Eye (tissue), 1 donor: ENCODE data around the gene MRPS31.

Experiments used
- DNase-seq: peaks from one replicate; pipeline ENCODE4 v3.0.0-alpha.2; 2015

Gene MRPS31

DNA sequence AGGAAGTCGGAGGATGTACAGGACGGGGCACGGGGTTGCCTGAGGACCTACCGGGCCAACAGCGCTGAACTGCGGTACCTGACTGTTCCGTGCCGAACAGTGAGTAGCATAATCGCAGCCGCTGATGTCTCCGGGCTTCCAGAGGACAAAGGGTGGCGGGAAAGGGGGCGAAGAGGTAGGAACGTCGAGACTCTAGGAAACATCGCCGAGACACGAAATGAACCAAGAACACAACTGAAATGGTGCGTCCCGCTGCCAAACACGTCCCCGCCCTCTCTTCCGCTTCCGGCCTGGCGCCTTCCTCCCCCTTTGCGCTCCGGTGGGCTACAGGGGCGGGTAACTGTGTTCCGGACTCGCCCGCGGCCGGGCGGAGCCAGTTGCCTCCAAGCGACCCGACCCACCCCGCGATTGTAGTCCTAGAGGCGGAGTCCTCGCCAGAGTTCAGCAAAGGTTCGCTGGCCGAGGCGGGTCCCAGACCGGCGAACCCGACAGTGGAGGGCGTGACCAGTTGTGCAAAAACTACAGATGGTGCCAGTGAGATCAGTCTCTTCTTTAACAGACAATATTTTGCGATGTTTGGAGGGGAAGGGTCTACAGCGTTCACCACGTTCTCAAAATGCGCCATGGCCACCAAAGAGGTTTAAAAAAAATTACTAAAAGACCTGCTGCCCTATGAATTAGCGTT lies at the start of gene MRPS31:
Gene MRPS31, minus strand, starts transcription at position 257 of the 685 bp plus-strand sequence. Its CDS starts 54 bp downstream, at position 203.
- peak; percentile 98 for DNase-seq

DNA sequence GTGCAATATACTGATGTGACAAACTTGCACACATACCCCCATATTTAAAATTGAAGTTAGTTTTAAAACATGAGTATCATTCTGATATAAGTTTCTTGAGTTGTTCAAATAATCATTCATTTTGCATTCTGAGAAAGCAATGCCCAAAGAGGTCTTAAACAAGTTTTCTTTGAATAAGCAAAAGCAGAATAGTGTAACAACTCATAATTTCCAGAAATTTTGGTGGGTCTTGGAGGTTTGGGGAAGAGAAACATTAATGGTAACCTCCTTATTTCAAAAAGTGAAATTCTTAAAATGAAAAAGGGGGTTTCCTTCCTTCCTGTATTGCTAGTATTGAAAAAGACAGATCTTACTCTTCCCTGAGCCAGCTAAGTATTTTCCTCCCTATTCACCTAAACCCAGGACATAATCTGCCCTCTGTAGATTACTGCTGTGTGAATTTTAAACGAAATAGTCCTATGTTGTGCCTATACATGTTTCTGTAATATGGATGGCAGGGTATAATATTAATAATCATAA lies 48.9 kb upstream of the MRPS31 start:
- no peak for DNase-seq

DNA sequence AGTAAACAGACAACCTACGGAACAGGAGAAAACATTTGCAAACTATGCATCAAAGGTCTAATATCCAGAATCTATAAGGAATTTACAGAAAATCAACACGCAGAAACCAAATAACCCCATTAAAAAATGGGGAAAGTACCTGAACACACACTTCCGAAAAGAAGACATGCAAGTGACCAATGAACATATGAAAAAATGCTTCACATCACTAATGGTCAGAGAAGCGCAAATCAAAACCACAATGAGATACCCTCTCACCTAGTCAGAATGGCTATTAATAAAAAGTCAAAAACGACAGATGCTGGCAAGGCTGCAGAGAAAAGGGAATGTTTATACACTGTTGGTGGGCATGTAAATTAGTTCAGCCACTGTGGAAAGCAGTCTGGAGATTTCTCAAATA lies 47.9 kb upstream of the MRPS31 start:
- no peak for DNase-seq

DNA sequence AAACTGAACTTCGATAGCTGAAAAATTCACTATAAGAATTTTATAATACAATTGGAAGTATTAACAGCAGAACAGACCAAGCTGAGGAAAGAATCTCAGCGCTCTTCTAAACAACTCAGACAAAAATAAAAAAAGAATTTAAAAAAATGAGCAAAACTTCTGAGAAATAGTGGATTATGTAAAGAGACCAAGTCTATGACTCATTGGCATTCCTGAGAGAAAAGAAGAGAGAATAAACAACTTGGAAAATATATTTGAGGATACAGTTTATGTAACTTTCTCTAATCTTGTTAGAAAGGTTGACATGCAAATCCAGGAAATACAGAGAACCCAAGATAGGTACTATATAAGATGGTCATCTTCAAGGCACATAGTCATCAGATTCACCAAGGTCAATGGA lies 43.8 kb upstream of the MRPS31 start:
- DNase-seq = no peak

DNA sequence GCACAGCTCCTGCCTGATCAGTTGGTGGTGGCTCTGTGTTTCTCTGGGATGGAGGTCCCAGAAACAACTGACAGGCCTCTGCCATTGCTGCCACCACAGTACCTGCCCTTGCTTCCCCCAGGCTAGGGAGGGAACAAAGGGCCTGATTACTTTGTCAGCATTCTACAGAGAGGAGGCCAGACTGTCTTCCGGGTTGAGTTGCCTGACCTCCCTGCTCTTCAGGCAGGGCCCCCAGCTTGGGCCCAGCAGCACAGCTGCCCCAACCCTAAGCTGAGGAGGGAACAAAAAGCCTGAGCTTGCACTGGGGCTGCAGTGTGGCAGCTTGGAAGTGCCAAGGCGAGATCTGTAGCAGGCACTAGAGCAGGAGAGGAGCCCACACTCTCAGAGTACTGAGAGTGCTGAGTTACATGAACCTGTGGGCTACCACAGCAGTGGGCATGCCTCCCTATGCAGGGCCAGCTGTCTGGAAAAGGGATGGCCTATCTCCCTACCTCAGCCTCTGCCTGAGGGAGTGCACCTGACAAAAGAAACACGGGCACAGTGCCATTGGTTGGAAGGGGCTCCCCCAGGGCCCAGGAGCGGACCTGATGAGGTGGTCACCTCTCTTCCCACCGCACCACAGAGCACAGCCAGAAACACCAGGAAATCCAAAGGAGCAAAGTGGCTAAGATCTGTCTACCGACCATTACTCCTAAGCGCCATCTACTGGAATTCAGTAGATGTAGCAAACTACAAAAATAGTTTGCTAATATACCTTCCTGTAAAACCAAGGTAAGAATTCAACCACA lies 42.9 kb upstream of the MRPS31 start:
- DNase-seq = no peak

DNA sequence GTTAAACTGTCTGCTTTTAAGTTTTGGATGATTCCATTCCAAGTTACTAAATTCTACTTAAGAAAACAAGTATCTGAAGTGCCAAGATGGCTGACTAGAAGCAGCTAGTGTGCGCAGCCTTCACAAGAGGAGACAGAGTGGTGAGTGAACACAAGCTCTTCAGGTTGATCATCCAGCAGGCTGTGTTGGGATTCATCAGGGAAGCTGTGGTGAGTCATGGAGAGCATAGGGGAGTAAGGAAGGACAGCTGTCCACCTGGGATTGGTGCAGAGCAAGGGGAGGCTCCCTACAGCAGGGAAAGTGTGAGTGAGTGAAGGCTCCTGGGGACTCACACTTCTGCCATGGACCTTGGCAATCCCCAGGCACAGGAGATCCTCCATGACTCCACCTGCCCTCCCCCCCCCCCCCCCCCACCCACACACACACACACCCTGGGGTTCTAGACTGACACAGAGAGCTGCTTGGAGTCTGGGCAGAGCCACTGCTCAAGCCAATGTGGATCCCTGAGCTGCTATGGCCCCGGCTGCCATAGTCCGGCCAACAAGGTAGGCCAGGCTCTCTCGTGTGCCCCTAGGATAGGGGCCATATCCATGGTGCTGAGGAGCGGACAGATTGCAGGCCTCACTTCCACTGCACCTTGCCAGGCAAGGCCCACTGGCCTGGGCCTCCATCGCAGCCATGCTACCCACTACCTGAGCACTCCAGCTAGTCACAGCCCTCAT lies 41.9 kb upstream of the MRPS31 start:
- no peak for DNase-seq

DNA sequence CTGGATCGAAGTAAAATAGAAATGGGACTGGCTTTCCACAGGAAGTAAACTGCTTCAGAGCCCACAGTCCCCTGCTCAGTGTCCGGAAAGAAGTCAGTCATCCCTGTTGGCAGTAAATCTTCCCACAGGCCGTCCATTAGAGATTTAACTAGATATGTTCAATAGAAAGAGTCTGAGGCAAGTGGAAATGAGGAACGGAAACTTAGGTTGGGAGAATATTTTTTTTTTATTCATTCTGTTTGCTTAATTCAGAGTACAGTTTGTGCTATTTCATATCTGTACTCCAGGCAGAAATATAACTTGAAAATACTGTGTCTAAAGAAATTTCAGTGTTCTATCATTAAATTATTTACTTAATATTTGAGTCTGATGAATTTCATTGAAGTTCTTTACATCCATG lies 41.1 kb upstream of the MRPS31 start:
- no peak for DNase-seq

DNA sequence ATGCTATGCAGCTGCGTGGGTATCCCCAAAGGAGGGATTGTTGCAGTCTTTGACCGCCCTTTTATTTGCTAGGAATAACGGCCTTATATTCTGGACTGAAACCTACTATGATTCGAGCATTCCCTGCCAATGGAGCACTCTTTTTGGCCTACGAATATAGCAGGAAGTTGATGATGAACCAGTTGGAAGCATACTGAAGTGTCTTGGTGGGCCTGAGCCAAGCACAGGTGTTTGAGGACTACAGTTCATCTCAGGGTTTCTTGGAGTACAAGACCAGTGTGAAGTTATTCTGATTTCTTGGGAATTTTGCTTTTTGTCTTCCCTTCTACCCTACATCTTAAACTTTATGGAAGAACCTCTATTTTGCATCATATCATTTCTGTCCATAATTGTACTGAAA lies 38.5 kb upstream of the MRPS31 start:
- DNase-seq = no peak

DNA sequence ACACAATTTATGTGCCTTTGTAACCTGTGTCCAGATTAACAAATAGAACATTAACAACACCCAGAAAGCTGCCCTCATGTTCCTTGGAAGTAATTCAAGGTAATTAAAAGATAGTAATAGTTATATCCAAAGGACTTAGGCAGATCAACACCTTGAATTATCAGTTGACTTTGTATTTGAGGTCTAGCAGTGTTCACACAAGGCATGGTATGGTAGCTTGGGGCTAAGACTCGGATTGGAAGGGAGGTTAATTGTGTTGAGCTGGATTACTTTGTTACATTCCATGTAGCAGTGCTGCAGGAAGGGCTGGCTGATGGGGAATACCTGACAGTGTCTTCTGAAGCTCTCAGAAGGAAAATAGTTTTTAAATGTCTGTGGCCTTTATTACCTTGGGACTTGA lies 35.3 kb upstream of the MRPS31 start:
- DNase-seq = no peak

DNA sequence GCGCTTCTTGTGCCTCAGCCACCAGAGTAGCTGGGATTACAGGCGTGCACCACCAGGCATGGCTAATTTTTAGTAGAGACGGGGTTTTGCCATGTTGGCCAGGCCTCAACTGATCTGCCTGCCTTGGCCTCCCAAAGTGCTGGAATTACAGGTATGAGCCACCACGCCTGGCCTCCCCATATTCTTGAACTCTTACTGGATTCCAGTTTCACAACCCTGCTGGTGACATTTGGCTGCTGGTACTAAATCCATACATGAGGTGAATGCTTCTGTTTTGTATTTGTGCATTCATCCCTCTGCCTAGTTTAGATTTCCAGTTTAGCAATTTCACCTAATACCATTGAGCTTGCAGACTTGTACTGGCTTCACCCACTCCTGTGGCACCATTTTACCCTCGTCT lies 32.3 kb upstream of the MRPS31 start:
- no peak for DNase-seq

DNA sequence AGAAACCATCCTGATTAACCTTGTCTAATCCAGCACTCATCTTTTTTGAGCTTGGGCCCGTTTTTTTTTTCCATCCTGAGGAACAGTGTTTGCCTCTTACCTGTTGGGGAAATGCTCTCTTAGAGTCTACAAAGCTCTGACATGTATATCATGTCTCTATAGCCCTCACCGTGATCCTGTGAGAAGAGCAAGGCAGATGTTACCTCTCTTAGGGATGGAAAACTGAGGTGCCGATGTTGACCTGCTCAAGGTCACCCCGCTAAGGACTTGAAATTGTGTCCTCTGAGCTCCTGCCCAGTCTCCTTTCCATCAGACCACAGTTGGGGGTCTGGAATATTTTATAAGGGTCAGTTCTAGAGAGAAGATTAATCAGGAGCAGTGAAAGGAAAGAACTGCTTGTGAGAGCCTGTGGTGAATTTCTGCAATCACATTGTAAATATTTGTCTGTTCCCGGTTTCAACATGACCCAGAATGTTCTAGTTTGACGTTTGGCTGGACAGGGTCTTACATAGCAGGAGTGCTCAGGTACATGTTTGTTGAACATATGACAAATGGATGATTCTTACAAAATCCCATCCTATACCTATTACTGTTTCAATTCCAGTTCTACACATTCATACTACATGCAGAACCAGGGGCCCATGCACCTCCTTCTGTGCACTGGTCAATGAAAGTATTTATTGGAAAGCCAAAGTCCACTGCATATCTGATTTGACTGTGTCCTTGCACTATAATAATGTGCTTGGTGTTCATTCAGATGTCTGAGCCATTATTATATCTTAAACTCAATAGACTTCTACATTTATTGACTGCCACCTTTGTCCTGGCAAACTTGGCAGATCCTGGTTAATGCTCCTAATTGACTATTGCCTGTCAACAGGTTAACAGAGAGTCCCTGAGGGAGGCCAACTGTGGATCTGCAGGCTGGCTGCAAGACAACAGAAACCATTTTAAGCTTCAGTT lies 30.5 kb upstream of the MRPS31 start:
- no peak for DNase-seq

DNA sequence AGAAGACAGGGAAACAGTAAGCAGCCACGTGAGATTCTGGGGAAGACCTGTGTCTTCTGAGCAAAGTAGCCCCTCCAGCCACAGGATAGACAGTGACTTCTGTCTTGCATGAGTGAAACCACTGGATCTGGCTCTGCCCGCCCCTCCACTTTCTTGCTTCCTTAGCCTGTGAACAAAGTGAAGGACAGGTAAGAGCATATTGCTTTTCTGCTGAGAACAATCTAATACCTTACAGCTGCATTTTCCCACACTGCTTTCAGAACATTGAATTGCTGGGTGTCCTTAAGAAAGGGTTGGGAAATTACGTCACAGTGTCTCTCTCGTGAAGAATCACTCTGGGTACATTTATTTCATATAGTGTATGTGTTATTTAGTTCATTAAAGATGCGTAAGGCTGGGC lies 29.6 kb upstream of the MRPS31 start:
- DNase-seq = no peak

DNA sequence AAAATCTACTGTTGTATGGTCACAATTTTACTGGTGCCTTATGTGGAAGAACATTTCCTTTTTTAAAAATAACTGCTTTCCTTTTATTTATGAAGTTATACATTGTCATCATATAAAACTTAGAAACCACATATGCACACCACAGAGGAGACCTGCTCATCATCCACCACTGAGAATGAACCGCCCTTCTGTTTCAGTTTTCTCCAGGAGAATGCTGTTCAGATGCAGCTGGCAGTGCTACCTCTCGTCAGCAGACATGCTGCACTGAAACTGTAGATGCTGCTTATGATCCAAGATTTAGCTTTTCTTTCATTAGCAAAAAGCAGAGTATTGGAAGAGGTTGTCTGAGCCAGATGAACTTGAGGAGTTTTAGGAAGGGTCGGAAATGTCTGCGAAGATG lies 28.5 kb upstream of the MRPS31 start:
- no peak for DNase-seq

DNA sequence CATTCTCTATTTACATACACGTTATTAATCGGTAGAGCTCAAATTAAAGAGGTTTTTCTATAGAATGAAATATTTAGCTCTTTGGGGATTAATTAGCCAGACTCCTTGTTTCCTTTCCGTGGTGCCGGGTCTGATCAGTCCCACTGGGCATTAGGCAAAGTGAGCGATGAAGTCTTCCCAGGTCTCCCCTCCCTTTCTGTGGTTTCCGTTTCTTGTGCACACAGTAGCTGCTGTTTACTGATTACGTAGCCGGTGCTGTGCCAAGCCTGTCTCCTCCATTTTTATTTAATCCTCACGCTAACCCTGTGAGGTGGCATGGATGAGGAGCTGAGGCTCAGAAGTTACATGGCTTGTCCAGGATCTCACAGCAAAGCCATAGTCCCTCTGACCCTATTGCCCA lies 27.4 kb upstream of the MRPS31 start:
- no peak for DNase-seq

DNA sequence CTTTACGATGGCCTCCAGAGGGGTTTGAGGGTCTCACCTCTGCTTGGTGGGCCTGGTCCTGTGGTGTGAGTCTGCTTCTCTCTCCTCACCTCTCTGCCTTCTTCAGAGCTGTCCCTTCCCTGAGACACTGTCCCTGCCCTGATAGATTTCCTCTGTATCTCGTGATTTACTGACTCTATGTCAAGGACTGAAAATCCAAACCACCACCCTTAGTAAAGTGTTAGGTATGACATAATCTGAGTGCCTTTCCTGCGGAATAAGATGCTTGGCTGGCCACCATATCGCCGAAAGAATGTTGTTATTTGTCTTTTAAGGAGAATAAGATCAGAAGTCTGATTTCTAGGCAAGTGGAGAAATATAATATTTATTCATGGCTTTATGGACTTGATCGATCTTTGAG lies 25.7 kb upstream of the MRPS31 start:
- no peak for DNase-seq

DNA sequence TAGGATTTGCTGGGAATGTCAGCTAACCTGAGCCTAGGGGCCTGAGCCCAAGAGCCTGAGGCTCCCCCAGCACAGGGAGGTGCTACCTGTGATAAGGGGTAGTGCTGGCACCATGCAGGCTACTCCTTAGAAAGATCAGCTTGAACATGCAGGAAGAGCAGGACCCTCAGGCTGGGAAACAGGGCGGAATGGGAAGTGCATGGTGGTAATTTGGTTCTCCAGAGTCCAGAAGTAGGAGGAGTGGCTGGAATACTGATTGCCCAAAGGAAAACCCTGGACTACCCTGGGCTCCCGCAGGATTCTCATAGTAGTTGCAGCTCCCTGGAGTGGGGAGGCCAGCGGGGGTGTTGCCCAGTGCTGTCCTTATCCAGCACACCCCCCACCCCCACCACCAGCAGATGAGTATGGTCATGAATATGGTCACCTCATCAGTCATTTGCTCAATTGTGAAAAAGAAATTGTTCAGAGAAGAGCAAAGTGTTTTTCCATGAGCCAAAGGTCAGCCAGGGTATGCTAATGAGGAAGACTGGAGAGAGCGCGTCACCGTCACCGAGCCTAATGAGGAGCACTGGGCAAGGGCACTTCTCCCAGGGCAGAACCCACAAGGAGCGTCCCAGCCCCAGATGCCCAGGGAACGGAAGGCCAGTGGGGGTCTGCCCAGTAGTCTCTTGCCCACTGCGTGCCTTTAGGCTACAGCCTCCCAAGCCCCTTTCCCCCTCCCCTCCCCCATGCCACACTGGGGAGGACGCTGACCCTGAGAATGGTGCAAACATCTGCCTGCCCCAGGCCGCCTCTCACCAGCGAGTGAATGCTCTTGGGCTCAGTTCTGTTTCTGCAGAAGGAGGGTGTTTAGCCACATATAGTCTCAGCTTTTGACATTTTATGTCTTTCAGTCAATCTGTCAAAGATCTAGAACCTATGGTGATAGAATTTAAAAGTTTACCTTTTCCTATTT lies 23.7 kb upstream of the MRPS31 start:
- DNase-seq = no peak

DNA sequence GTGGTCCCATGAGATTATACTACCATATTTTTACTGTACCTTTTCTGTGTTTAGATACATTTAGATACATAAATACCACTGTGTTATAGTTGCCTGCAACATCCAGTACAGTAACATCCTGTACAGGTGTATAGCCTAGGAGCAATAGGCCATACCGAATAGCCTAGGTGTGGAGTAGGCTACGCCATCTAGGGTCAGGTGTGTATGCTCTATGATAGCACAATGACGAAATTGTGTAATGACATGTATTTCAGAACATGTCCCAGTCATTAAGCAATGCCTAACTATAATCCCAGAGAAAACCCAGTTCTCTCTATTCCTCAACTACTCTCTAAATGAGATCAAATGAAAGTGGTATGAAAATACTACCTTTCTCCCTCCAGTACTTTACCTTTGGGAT lies 22.3 kb upstream of the MRPS31 start:
- no peak for DNase-seq

DNA sequence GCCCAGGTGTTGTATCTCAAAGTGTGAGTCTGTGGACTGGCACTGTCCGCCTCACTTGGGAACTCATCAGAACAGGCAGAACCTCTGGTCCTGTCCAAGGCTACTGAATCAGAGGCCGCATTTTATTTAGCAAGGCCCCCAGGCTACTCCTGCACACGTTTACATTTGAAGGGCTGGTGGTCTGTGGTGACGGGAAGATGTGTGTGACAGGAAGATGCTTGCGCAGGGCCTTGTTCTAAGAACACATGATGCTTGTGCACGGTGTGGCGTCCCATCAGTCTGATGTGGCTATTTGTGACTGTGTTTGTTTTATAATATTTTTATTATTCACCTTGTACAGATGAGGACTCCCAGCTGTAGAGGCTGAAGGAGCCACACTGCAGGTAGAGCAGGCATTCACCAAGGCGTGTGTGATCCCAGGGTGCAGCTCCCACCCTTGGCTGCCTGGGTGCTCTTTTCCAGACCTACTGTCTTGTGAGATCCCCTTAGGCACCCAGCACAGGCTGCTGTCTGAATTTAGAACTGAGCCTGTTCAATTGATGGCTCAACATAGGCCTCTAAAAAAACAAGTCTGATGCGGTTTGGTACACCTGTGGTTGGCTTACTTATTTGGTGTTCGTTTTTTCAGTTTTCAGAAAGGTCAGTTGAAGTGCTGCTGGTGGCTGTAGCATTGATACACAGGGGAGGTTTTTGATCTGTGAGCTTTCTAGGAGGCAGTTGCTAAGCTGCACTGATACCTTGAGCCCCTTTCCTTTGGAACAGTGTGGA lies 21.5 kb upstream of the MRPS31 start:
- no peak for DNase-seq

DNA sequence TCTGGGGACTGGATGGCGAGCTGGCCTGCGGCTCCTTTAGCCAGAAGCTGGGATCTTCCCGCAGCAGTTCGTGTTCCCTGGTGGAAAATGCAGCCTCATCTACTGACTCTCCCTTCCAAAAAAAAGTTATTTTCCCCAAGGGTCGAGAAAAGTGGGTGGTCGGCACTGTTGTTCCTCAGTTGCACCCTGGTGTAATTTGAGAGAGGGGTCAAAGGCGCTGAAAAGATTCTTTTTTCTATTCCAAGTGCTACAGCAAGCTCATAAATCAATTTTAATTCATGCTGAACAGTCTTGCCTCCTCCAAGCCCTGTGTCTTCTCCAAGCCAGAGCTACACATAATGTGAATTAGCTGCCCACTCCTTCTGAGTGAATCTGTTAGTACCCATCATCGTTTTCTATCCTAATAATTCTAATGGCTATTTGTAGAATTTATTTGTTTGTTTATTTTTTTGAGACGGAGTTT lies 19.2 kb upstream of the MRPS31 start:
- no peak for DNase-seq
